Panc1 (cell line): ENCODE data around the gene IWS1.

Source experiments
- TF ChIP-seq, protein P1 (sequence below): fragments of 450-650 bp; IDR thresholded peaks from 2 replicates; pipeline ENCODE4 v1.5.1; 2017; ENCODE audit warnings: mild to moderate bottlenecking
- TF ChIP-seq, protein P2 (sequence below), 2 experiments: IDR thresholded peaks; 2 replicates each; pipeline ENCODE4 v1.6.1; 2011 to 2012; ENCODE audit warnings: low read depth in 2 of 2, control low read depth in 1 of 2, low read length in 1 of 2, mild to moderate bottlenecking in 1 of 2, moderate library complexity in 1 of 2; ENCODE audit not compliant: insufficient read depth in 1 of 2

DNA sequence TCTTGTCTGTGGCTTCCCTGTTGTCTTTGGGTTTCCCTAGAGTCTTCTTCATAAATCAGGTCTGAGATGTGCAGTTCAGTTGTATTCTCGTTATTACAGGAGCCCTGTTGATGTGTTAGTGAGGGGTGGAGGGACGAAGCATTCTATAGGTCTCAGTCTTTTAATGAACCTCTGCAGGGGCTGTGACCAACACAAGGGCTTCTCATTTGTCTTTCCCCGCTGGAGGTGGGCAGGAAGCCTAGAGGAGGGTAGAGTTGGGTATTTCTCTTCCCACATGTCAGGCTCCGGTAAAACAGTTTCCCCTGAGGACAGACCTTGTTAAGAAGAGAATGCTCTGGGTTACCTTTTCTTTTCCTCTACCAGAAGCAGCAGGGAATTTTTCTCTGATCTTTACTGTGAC, 76.9 kb downstream of the IWS1 start:
- TF ChIP-seq, protein P1, sequence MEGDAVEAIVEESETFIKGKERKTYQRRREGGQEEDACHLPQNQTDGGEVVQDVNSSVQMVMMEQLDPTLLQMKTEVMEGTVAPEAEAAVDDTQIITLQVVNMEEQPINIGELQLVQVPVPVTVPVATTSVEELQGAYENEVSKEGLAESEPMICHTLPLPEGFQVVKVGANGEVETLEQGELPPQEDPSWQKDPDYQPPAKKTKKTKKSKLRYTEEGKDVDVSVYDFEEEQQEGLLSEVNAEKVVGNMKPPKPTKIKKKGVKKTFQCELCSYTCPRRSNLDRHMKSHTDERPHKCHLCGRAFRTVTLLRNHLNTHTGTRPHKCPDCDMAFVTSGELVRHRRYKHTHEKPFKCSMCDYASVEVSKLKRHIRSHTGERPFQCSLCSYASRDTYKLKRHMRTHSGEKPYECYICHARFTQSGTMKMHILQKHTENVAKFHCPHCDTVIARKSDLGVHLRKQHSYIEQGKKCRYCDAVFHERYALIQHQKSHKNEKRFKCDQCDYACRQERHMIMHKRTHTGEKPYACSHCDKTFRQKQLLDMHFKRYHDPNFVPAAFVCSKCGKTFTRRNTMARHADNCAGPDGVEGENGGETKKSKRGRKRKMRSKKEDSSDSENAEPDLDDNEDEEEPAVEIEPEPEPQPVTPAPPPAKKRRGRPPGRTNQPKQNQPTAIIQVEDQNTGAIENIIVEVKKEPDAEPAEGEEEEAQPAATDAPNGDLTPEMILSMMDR = no peak
- TF ChIP-seq, protein P2, sequence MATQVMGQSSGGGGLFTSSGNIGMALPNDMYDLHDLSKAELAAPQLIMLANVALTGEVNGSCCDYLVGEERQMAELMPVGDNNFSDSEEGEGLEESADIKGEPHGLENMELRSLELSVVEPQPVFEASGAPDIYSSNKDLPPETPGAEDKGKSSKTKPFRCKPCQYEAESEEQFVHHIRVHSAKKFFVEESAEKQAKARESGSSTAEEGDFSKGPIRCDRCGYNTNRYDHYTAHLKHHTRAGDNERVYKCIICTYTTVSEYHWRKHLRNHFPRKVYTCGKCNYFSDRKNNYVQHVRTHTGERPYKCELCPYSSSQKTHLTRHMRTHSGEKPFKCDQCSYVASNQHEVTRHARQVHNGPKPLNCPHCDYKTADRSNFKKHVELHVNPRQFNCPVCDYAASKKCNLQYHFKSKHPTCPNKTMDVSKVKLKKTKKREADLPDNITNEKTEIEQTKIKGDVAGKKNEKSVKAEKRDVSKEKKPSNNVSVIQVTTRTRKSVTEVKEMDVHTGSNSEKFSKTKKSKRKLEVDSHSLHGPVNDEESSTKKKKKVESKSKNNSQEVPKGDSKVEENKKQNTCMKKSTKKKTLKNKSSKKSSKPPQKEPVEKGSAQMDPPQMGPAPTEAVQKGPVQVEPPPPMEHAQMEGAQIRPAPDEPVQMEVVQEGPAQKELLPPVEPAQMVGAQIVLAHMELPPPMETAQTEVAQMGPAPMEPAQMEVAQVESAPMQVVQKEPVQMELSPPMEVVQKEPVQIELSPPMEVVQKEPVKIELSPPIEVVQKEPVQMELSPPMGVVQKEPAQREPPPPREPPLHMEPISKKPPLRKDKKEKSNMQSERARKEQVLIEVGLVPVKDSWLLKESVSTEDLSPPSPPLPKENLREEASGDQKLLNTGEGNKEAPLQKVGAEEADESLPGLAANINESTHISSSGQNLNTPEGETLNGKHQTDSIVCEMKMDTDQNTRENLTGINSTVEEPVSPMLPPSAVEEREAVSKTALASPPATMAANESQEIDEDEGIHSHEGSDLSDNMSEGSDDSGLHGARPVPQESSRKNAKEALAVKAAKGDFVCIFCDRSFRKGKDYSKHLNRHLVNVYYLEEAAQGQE (IDR thresholded peaks at IDR 0.05; ENCODE audit: insufficient read depth in 1 of 2, low read depth in 2 of 2, low read length in 1 of 2) = no peak
